Peyer's patch (tissue), 4 donors: Measurements from ENCODE around the gene DDX31.

ENCODE experiments used
- POLR2A ChIP-seq, 2 donors: fragments of 450-650 bp; IDR thresholded peaks; one replicate each; pipeline ENCODE4 v1.5.1; 2017; ENCODE audit warnings: antibody characterized with exemption in 2 of 2, mild to moderate bottlenecking in 2 of 2, moderate library complexity in 2 of 2
- TF ChIP-seq, protein P1 (sequence below), 6 experiments: fragments of 450-650 bp in 4 of 6; fragments of 200-600 bp in 2 of 6; sonication (generic) in 1 of 6; IDR thresholded peaks; one replicate each; pipeline ENCODE4 v1.5.1; 2017 to 2019; ENCODE audit warnings: antibody characterized with exemption in 6 of 6, mild to moderate bottlenecking in 3 of 6, moderate library complexity in 1 of 6

DNA sequence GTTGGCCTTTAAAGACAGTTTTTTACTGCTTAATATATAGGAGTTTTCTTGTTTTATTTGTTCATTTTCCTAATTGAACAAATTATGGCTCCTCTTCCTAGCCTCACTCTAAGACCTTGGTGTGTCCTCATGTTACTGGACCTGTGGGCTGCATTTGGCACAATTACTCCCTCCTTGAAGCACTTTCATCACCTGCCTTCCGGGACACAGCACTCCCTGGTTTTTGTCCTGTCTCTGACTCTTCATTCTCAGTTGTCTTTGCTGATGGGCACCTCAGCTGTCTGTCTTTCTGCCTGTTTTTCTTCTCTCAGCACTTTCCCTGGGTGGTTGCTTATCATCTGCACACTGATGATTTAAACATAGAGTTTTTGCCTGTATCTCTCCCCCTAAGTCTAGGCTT, 14.1 kb upstream of the DDX31 start:
- TF ChIP-seq, protein P1, sequence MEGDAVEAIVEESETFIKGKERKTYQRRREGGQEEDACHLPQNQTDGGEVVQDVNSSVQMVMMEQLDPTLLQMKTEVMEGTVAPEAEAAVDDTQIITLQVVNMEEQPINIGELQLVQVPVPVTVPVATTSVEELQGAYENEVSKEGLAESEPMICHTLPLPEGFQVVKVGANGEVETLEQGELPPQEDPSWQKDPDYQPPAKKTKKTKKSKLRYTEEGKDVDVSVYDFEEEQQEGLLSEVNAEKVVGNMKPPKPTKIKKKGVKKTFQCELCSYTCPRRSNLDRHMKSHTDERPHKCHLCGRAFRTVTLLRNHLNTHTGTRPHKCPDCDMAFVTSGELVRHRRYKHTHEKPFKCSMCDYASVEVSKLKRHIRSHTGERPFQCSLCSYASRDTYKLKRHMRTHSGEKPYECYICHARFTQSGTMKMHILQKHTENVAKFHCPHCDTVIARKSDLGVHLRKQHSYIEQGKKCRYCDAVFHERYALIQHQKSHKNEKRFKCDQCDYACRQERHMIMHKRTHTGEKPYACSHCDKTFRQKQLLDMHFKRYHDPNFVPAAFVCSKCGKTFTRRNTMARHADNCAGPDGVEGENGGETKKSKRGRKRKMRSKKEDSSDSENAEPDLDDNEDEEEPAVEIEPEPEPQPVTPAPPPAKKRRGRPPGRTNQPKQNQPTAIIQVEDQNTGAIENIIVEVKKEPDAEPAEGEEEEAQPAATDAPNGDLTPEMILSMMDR (IDR thresholded peaks at IDR 0.05), result no peak
- no peak for TF ChIP-seq POLR2A (IDR thresholded peaks at IDR 0.05)
